ENCODE measurements around the gene PPIF. TPM values are rescaled to one million over a fixed set of nuclear protein-coding genes. Genes with fewer than 3 reads are reported as not detected.

The PPIF gene
- total and polyA plus RNA-seq, 2 donors (not counting 3 experiments of a cell fraction or from before 2014, with no cell fraction given), result 50.7 to 51.2 TPM

DNA sequence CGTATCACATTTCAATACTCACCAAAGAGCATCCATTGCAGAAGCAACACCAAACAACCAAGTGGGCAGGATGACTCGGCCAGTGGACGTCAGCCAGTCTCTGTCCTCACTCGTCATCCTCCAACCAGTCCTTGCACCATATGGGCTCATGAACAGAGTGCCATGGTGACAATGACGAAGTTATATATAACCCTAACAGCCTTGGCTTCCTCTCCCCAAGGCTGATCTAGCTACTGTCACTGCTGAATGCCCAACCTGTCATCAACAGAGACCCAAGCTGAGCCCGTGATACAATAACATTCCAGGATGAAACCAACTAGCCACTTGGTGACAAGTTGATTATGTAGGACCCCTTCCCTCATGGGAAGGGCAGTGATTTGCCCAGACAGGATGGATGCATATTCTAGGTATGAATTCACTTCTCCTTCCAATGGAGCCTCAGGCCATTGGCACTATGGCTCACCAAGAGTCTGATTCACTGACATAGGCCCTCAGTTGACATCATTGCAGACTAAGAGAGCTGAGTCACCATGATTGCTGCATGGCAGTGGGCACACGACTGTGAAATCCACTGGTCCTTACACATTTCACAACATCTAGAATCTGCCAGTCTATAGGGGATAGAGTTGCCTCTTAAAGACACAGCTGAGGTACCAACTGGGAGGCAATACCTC lies 26.3 kb upstream of the PPIF start:
- H3K9me3 ChIP-seq (replicated peaks; ENCODE audit: control insufficient read depth, insufficient read depth, low read length), result no peaks in the 10 kb centered on the region
- H3K36me3 ChIP-seq (ENCODE audit: control insufficient read depth in 2 of 2, extremely low read depth in 1 of 2, insufficient read depth in 2 of 2, low read length in 2 of 2), result no peaks in the 10 kb centered on the region
- ChIA-PET POLR2A (no interaction called here), CTCF (interaction anchor here (0.5 to 3.1 kb wide), 3 partner anchors 24 to 126 kb away, joined by 3 to 8 read pairs (median 3); no protein-coding TSS in a partner anchor)
- dilution Hi-C loops (cut with MboI; ENCODE audit: extremely low pct_ligation_motif_present, low sequenced_read_pairs), result no loop called here
- no peaks in the 10 kb centered on the region for H4K20me1 ChIP-seq (replicated peaks; ENCODE audit: control insufficient read depth, extremely low read depth, insufficient read depth, low read length)
- H3K27ac ChIP-seq (ENCODE audit: insufficient read depth, low read depth, low read length), result no peak overlapping the region
- intact Hi-C loops (cut with micrococcal nuclease), result no loop called here
- H3K4me3 ChIP-seq (replicated peaks in 1 of 3; ENCODE audit: insufficient read depth in 1 of 3, low read depth in 1 of 3, low read length in 3 of 3), result no peak overlapping the region
- BruUV-seq (replicated peaks), result no TSS peak
- DNase-seq (ENCODE audit: low read depth, low spot score) (no peak), FAIRE-seq (no peak)
- no peak overlapping the region for H2AFZ ChIP-seq (ENCODE audit: low read depth, low read length)
- peaks cover 0 to under 1% of the 10 kb centered on the region in 2 experiments for H3K27me3 ChIP-seq (ENCODE audit: control insufficient read depth in 2 of 2, insufficient read depth in 2 of 2, low read length in 2 of 2)
- no peaks in the 10 kb centered on the region for H3K79me2 ChIP-seq (ENCODE audit: control insufficient read depth, insufficient read depth, low read length)
- H3K9me1 ChIP-seq (replicated peaks; ENCODE audit: control insufficient read depth, extremely low read depth, insufficient read depth, low read length), result no peaks in the 10 kb centered on the region
- peaks cover 11% of the 10 kb centered on the region for H3K4me1 ChIP-seq (ENCODE audit: control insufficient read depth, extremely low read depth, insufficient read depth, low read length)
- TF ChIP-seq, protein P1, sequence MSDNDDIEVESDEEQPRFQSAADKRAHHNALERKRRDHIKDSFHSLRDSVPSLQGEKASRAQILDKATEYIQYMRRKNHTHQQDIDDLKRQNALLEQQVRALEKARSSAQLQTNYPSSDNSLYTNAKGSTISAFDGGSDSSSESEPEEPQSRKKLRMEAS (IDR thresholded peaks at IDR 0.05; ENCODE audit: insufficient read depth, insufficient read length), result no peak
- peak; percentile 48 for TF ChIP-seq FOS (IDR thresholded peaks at IDR 0.05; ENCODE audit: borderline replicate concordance, insufficient read depth, low read length)
- no peak overlapping the region for H3K9ac ChIP-seq (replicated peaks; ENCODE audit: extremely low read depth, insufficient read depth, low read length)
- no peak overlapping the region for H3K4me2 ChIP-seq (ENCODE audit: insufficient read depth, low read length)

DNA sequence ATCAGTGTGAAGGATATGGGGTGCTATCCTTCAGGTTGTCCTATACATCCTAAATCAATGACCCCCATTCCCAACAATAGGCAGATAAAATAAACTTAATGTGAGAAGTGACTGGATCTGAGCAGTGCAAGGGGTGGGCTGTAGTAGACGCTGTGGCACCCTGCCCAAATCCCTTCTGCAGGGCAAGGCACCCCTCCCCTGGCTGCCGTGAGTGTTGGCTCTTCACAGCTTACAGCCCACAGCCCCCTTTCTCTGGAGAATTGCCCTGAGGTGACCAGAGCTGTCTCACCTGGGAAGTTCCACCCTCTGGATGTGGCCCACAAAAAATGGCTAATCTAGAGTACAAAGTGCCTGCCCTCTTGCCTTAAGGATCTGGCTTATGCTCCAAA lies 25.8 kb upstream of the PPIF start:
- CTCF ChIA-PET, result interaction anchor here (3.1 kb wide), 1 partner anchor 24 kb away, joined by 8 read pairs; no protein-coding TSS in a partner anchor
- peaks cover 0 to 6% of the 10 kb centered on the region in 2 experiments for H3K27me3 ChIP-seq (ENCODE audit: control insufficient read depth in 2 of 2, insufficient read depth in 2 of 2, low read length in 2 of 2)
- no peak for FAIRE-seq
- H3K4me3 ChIP-seq (replicated peaks in 1 of 3; ENCODE audit: insufficient read depth in 1 of 3, low read depth in 1 of 3, low read length in 3 of 3), result no peak overlapping the region
- no peaks in the 10 kb centered on the region for H3K9me1 ChIP-seq (replicated peaks; ENCODE audit: control insufficient read depth, extremely low read depth, insufficient read depth, low read length)
- no peaks in the 10 kb centered on the region for H3K9me3 ChIP-seq (replicated peaks; ENCODE audit: control insufficient read depth, insufficient read depth, low read length)
- no peak for DNase-seq (ENCODE audit: low read depth, low spot score)
- no peak overlapping the region for H2AFZ ChIP-seq (ENCODE audit: low read depth, low read length)
- H3K9ac ChIP-seq (replicated peaks; ENCODE audit: extremely low read depth, insufficient read depth, low read length), result no peak overlapping the region
- H3K79me2 ChIP-seq (ENCODE audit: control insufficient read depth, insufficient read depth, low read length), result no peaks in the 10 kb centered on the region
- no peak overlapping the region for H3K4me2 ChIP-seq (ENCODE audit: insufficient read depth, low read length)
- intact Hi-C loops (cut with micrococcal nuclease) (no loop called here), dilution Hi-C loops (cut with MboI; ENCODE audit: extremely low pct_ligation_motif_present, low sequenced_read_pairs) (no loop called here)
- peaks cover 11% of the 10 kb centered on the region for H3K4me1 ChIP-seq (ENCODE audit: control insufficient read depth, extremely low read depth, insufficient read depth, low read length)
- POLR2A ChIA-PET, result no interaction called here
- TF ChIP-seq MYC (IDR thresholded peaks at IDR 0.05; ENCODE audit: low read depth, low read length) (no peak), FOS (IDR thresholded peaks at IDR 0.05; ENCODE audit: borderline replicate concordance, insufficient read depth, low read length) (no peak), GATA2 (IDR thresholded peaks at IDR 0.05; ENCODE audit: insufficient read depth, insufficient read length, low read depth, low read length) (no peak), POLR2AphosphoS5 (IDR thresholded peaks at IDR 0.05; ENCODE audit: insufficient read depth, low read depth, low read length) (no peak), JUN (IDR thresholded peaks at IDR 0.05; ENCODE audit: borderline replicate concordance, insufficient read depth, insufficient read length, low read depth) (no peak), POLR2A (IDR thresholded peaks at IDR 0.05; ENCODE audit: low read depth, low read length) (no peak), EZH2 (IDR thresholded peaks at IDR 0.05; ENCODE audit: borderline replicate concordance, low read depth, low read length, severe bottlenecking) (no peak)
- TF ChIP-seq, protein P2, sequence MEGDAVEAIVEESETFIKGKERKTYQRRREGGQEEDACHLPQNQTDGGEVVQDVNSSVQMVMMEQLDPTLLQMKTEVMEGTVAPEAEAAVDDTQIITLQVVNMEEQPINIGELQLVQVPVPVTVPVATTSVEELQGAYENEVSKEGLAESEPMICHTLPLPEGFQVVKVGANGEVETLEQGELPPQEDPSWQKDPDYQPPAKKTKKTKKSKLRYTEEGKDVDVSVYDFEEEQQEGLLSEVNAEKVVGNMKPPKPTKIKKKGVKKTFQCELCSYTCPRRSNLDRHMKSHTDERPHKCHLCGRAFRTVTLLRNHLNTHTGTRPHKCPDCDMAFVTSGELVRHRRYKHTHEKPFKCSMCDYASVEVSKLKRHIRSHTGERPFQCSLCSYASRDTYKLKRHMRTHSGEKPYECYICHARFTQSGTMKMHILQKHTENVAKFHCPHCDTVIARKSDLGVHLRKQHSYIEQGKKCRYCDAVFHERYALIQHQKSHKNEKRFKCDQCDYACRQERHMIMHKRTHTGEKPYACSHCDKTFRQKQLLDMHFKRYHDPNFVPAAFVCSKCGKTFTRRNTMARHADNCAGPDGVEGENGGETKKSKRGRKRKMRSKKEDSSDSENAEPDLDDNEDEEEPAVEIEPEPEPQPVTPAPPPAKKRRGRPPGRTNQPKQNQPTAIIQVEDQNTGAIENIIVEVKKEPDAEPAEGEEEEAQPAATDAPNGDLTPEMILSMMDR (IDR thresholded peaks at IDR 0.05; ENCODE audit: extremely low read depth in 1 of 2, insufficient read depth in 1 of 2, low read depth in 1 of 2, low read length in 2 of 2), result no peak
- TF ChIP-seq, protein P1 (IDR thresholded peaks at IDR 0.05; ENCODE audit: insufficient read depth, insufficient read length), result no peak
- no TSS peak for BruUV-seq (replicated peaks)
- H3K36me3 ChIP-seq (ENCODE audit: control insufficient read depth in 2 of 2, extremely low read depth in 1 of 2, insufficient read depth in 2 of 2, low read length in 2 of 2), result no peaks in the 10 kb centered on the region
- H3K27ac ChIP-seq (ENCODE audit: insufficient read depth, low read depth, low read length), result no peak overlapping the region
- H4K20me1 ChIP-seq (replicated peaks; ENCODE audit: control insufficient read depth, extremely low read depth, insufficient read depth, low read length), result no peaks in the 10 kb centered on the region
